Cardiac muscle cell (in vitro differentiated cells and primary cell): ENCODE data around the gene BRD8. TPM values are rescaled to one million over a fixed set of nuclear protein-coding genes. Genes with fewer than 3 reads are reported as not detected.
"Not testable (repeated sequence)": the region's sequence is repeated elsewhere in the genome, so short reads cannot be mapped to it uniquely, and the experiment has no call there.

ENCODE experiments used
- DNase-seq, 2 donors: peaks; one replicate each; pipeline versions ENCODE4 v3.0.0 to v3.0.0-alpha.2; 2010 to 2017; ENCODE audit warnings: low read depth in 1 of 2, low spot score in 1 of 2
- H3K27ac ChIP-seq: fragments of 200-600 bp; sonication (generic); 2 replicates; pipeline ENCODE4 v1.5.1; 2016
- H3K27me3 ChIP-seq: fragments of 200-600 bp; sonication (generic); 2 replicates; pipeline ENCODE4 v1.6.0; 2016; ENCODE audit warnings: control low read depth
- H3K36me3 ChIP-seq: fragments of 200-600 bp; sonication (generic); 2 replicates; pipeline ENCODE4 v1.5.1; 2016; ENCODE audit warnings: control low read depth
- H3K4me1 ChIP-seq: fragments of 200-600 bp; sonication (generic); 2 replicates; pipeline ENCODE4 v1.8.1; 2017; ENCODE audit warnings: low read depth, mild to moderate bottlenecking, mixed run types
- H3K4me3 ChIP-seq: fragments of 200-600 bp; sonication (generic); 2 replicates; pipeline ENCODE4 v1.5.1; 2016; ENCODE audit warnings: mild to moderate bottlenecking
- H3K9me3 ChIP-seq: fragments of 200-600 bp; sonication (generic); 2 replicates; pipeline ENCODE4 v1.5.1; 2017; ENCODE audit warnings: low read depth, mild to moderate bottlenecking, control low read depth
- CTCF ChIP-seq: IDR thresholded peaks from 2 replicates; pipeline ENCODE4 v1.5.1; 2012; ENCODE audit warnings: low read depth, mild to moderate bottlenecking, low read length
- polyA plus RNA-seq: library from polyadenylated mRNA; unstranded; fragments of >200 nt; fragmentation: Nextera tagmentation; extraction: Ambion mirVana; gene quantifications from 2 replicates; pipeline ENCODE4 v1.2.1, GENCODE V29; 2016
- total RNA-seq: library from RNA; depleted of rRNA; stranded (reverse); fragments of >200 nt; gene quantifications from 2 replicates; pipeline ENCODE4 v1.2.3, GENCODE V29; 2016

Gene BRD8
- total and polyA plus RNA-seq, 2 experiments from 2014 or later, result 55.2 to 93.5 TPM

- H3K4me3 ChIP-seq, result no peak overlapping the region
- no peak for DNase-seq
- H3K9me3 ChIP-seq, result no peaks in the 10 kb centered on the region
- TF ChIP-seq CTCF, result no peak
- peaks cover 76% of the 10 kb centered on the region for H3K36me3 ChIP-seq
- H3K4me1 ChIP-seq, result no peaks in the 10 kb centered on the region
- H3K27ac ChIP-seq, result no peak overlapping the region
- no peaks in the 10 kb centered on the region for H3K27me3 ChIP-seq
Observed at GRCh38 chr5:138159666-138160065, 18.8 kb downstream of the BRD8 start.

- Histone ChIP-seq H3K4me1 (no peaks in the 10 kb centered on the region), H3K27me3 (peaks cover 2% of the 10 kb centered on the region), H3K36me3 (peaks cover 58% of the 10 kb centered on the region), H3K27ac (no peak overlapping the region), H3K9me3 (no peaks in the 10 kb centered on the region), H3K4me3 (no peak overlapping the region)
- TF ChIP-seq CTCF, result no peak
- DNase-seq, result peak in 1 of 2 donors; percentile 44
Observed at GRCh38 chr5:138157626-138158025, 20.8 kb downstream of the BRD8 start.

- H3K4me3 ChIP-seq, H3K9me3 ChIP-seq, DNase-seq, H3K4me1 ChIP-seq, H3K27ac ChIP-seq, H3K27me3 ChIP-seq: not testable (repeated sequence)
- H3K36me3 ChIP-seq, result peaks cover 43% of the 10 kb centered on the region
Observed at GRCh38 chr5:138155977-138156376, 22.5 kb downstream of the BRD8 start.

GRCh38 chr5:138149530-138149929 is 28.9 kb downstream of the BRD8 start:
- Histone ChIP-seq H3K27me3 (peaks cover 3% of the 10 kb centered on the region), H3K4me1 (no peaks in the 10 kb centered on the region), H3K9me3 (no peaks in the 10 kb centered on the region), H3K27ac (no peak overlapping the region), H3K4me3 (no peak overlapping the region), H3K36me3 (no peaks in the 10 kb centered on the region)
- TF ChIP-seq CTCF, result peak; percentile 9
- DNase-seq, result peak in 1 of 2 donors; percentile 23

- DNase-seq, result peak in 1 of 2 donors; percentile 87
- H3K36me3 ChIP-seq, result no peaks in the 10 kb centered on the region
- H3K27me3 ChIP-seq, result peaks cover 3% of the 10 kb centered on the region
- TF ChIP-seq CTCF, result no peak
- H3K4me1 ChIP-seq, result no peaks in the 10 kb centered on the region
- H3K27ac ChIP-seq, result no peak overlapping the region
- H3K9me3 ChIP-seq, result no peaks in the 10 kb centered on the region
- H3K4me3 ChIP-seq, result no peak overlapping the region
Observed at GRCh38 chr5:138148811-138149210, 29.6 kb downstream of the BRD8 start.

- not testable (repeated sequence) for H3K27me3 ChIP-seq, H3K9me3 ChIP-seq, DNase-seq, H3K36me3 ChIP-seq, H3K27ac ChIP-seq, H3K4me3 ChIP-seq
- H3K4me1 ChIP-seq, result peaks cover 12% of the 10 kb centered on the region
Observed at GRCh38 chr5:138143578-138143977, 34.9 kb downstream of the BRD8 start.

- no peak for DNase-seq
- H3K9me3 ChIP-seq, result no peaks in the 10 kb centered on the region
- no peak overlapping the region for H3K27ac ChIP-seq
- no peaks in the 10 kb centered on the region for H3K36me3 ChIP-seq
- peaks cover 12% of the 10 kb centered on the region for H3K4me1 ChIP-seq
- no peak for TF ChIP-seq CTCF
- no peaks in the 10 kb centered on the region for H3K27me3 ChIP-seq
- no peak overlapping the region for H3K4me3 ChIP-seq
Observed at GRCh38 chr5:138141734-138142133, 36.7 kb downstream of the BRD8 start.
